GM21360 (cell line): ENCODE measurements around the gene THADA.
A peak's percentile ranks its signal among the peaks of the same experiment; 100 is the strongest.
"Not testable (repeated sequence)": the region's sequence is repeated elsewhere in the genome, so short reads cannot be mapped to it uniquely, and the experiment has no call there.

ENCODE experiments used
- ATAC-seq: cut with Tn5 transposase; IDR thresholded peaks from one replicate; pipeline ENCODE4 v1.9.1; 2021; ENCODE audit warnings: mild to moderate bottlenecking, moderate library complexity; ENCODE audit not compliant: unreplicated experiment

The THADA gene

GRCh38 chr2:43417300-43417699, 178.5 kb downstream of the THADA start:
- no peak for ATAC-seq

DNA sequence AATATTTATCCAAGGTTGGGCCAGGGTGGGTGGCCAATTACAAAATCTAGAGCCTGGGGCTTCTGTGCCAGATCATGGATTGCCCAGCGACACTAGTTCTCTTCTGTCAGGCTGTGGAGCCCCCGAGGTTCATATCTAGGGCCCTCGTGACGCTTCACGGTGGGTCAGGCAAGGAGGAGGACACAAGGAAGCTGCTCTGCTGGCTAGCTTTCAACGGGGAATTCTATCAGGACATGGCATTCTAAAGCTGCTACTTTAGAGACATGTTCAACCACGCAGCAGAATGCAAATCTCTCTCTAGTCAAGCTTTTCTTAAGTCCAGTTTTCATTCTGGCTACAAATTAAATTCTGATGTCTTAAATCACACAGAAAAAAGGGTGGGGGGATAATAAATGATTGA, 180.2 kb downstream of the THADA start:
- no peak for ATAC-seq

DNA sequence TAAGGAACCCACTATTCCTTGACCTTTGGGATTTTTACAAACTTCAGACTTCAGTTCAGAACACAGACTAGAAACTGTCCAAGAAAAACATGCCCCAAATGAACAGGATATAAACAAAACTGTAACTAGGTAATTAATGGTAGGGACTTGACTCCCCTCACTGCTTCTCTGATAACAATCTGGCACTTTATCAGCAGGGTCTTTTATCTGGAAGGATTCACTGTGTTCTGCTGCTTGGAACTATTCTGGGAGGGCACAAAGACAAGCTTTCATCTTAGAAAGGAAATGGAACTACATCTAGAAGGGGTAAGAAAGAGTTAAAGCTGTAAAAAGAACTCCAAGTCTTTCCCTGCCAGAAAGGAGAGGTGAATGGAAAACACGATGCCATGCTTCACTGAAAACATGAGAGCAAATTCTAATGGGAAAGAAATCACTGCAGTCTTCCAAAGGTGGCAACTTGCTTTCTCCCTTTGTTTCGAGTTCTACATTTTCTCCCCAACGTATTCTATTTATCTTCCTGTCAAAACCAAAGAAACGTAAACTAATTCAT, 181.2 kb downstream of the THADA start:
- no peak for ATAC-seq

DNA sequence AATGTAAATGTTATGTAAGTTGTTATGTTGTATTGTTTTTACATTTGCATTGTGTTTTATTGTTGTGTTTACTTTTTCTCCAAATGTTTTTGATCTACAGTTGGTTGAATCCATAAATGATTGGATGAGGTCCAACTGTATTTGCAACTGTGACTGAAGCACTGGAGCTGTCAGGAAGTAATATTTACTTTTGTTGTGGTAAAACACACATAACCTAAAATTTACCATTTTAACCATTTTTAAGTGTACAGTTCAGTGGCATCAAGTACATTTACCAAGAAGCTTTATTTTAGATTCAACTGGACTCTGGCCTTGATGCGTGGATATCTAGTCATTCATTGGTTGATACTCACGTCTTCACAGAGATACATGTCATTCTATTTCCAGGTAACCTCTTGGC, 181.8 kb downstream of the THADA start:
- ATAC-seq: no peak

- no peak for ATAC-seq
These were observed 183.6 kb downstream of the THADA start for GRCh38 chr2:43412114-43412753.

- no peak for ATAC-seq
These were observed 185.7 kb downstream of the THADA start for GRCh38 chr2:43410055-43410604.

DNA sequence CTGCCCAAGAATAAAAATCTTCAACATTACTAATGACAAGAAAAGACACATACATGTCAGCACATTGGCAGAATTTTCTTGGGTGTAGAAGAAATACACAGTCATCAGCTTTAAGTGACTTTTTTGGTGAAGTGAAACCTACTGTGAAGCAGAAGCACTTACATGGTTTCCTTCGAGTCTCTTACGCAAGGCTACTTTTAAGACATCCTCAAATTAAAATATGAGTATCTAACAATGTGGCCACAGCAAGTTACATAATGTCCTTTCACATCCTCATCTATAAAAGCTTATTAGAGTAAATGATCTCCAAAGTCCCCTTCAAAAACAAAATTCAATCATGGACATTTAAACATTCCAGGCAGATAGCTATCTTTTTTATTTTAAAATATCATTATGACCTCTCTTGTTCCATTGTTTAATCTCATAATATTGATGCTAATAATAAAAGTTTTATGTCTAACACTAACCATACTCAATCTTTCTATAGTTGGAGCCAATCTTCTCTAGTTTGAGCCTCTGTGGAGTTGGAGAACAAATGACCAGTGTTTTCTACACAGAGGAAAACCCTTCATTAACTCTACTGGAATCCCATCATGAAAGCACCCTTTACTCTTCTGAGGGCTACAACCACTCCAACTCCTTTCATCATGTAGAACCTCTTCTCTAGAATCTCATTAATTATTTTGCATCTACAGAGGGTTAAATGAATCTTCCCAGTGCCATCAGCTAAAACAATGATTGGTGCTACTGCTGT, 187.3 kb downstream of the THADA start:
- ATAC-seq: peak; percentile 56

DNA sequence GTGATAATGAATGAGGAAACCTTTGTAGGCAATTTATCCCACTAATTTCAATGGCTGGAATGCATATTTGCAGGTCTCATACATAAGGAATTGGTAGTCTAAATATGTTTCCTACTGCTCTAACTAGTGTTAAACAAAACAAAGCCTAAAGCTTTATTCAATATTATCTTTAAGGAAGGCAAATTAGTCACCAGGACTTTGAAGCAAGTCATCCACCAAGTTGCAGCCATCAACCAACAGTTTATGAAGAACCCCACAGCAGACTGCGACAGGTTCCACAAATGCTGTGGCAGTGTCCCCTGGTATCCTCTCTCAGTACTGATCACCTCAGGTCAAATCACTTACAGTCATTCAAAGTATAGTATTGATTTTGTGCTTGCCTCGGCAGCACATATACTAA, 187.9 kb downstream of the THADA start:
- ATAC-seq: peak; percentile 40

DNA sequence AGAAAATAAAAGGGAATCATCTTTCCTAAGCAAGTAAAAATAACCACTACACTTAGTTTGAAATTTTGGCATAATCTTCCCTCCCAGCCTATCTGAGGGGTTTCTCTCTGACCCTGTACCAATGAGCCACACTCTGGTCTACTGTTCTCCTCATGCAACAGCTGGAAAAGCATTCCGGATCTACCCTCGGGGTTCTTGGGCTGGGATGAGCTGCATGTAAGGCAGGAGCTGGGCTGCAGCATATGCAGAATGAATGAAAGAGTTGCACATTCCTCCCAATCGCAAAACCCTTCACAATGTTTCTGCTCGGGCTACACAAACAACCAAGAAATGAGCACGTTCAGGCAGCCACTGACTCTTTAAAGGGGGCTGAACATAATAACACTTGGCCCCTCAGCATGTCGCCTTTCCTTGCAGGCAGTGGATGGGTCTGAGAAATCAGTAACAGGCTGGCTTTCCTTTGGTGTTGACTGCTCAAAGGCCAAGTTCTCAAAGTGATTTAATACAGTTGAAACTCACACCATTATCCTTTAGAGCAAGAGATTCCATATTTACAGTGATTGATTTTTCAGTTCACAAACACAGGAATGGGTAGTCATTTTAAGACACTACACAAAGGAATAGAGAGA, 189.1 kb downstream of the THADA start:
- no peak for ATAC-seq

DNA sequence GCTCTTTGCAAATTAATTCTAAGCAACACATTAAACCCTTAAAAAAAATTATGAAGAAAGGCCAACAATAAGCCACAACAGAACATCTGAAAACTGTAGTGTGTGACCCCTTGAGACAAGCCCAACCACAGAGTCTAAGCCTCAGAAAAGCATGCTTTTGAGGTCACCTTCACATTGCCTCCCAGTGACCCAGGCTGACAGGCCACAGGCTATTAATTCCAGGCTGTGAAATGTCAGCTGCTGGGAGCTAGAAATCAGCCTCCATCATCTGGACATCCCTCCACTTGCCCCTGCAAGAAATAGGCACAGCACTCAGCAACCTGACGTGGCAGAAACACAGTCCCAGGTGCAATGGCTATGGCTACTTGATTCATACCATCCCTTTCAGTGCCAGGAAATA, 190.0 kb downstream of the THADA start:
- ATAC-seq: no peak

GRCh38 chr2:43402452-43402937, 193.3 kb downstream of the THADA start:
- peak; percentile 36 for ATAC-seq

GRCh38 chr2:43402002-43402401, 193.8 kb downstream of the THADA start:
- peak; percentile 84 for ATAC-seq

- ATAC-seq: no peak
These were observed 195.3 kb downstream of the THADA start for GRCh38 chr2:43400508-43400907.

- no peak for ATAC-seq
These were observed 196.1 kb downstream of the THADA start for GRCh38 chr2:43399515-43400264.

- ATAC-seq: no peak
These were observed 196.7 kb downstream of the THADA start for GRCh38 chr2:43399098-43399497.

DNA sequence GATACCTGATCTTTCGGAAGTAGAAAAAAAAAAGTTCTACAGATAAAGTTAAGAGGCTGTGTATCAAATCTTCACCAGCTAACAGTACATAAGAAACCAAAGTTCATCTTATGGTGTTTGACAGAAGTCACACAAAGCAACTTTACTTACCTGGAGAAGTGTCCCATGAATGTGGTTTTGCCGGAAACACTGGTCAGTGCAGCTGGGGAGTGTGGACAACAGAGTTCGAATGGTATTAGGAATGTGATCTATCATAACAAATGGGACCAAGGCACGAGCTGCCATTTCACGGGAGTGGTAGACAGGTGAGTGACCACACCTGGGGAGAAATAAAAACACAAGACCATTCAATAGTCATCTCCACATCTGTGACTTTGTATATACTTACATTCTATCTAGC, 198.0 kb downstream of the THADA start:
- no peak for ATAC-seq

- ATAC-seq: no peak
These were observed 198.4 kb downstream of the THADA start for GRCh38 chr2:43397411-43397810.

DNA sequence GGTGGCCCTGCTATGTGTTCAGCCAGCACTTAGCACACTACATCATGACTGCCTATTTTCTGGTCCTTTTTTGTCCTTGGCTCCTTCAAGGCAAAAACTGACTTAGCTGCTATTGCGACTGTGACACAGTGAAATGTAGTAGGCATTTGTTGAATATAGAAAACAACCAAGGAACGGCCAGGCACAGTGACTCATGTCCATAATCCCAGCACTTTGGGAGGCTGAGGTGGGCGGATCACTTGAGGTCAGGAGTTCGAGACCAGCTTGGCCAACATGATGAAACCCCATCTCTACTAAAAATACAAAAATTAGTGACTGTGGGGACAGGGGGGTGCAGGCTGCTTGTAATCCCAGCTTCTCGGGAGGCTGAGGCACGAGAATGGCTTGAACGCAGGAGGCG, 199.5 kb downstream of the THADA start:
- not testable (repeated sequence) for ATAC-seq

DNA sequence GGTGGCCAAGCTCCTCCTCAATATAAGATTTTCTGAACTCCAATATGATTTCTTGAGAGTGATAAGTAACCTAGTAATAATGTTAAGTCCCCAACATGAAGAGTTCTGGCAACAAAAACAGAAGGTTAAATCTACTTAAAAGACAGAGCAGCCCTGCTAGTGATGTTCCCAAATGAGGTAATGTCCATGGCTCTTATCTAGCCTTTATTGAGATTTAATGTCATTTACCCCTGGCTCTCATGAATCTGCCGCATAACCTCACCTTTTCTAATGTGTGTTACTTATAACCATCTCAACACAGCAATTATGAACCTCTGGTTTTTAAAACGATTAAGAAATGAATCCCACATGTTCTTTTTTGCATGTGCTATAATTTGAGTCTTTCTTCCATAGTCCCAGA, 201.9 kb downstream of the THADA start:
- ATAC-seq: no peak

GRCh38 chr2:43391878-43392215, 204.0 kb downstream of the THADA start:
- ATAC-seq: no peak
